ENCODE measurements around the gene EMILIN3. TPM values are rescaled to one million over a fixed set of nuclear protein-coding genes. Genes with fewer than 3 reads are reported as not detected.

EMILIN3 gene
- total RNA-seq, 1 donor from 2014 or later: 2.1 TPM

- no peak for DNase-seq (ENCODE audit: extremely low spot score, unreplicated experiment)
- H3K4me3 Mint-ChIP-seq (ENCODE audit: unreplicated experiment): no peak overlapping the region
- peaks cover 32% of the 10 kb centered on the region for H3K27me3 Mint-ChIP-seq (ENCODE audit: unreplicated experiment)
- peaks cover 2% of the 10 kb centered on the region for H3K36me3 Mint-ChIP-seq (ENCODE audit: unreplicated experiment)
- no peak for TF ChIP-seq CTCF (IDR thresholded peaks at IDR 0.05)
- H3K9me3 Mint-ChIP-seq (ENCODE audit: unreplicated experiment): peaks cover 6% of the 10 kb centered on the region
- peaks cover 14% of the 10 kb centered on the region for H3K4me1 Mint-ChIP-seq (ENCODE audit: unreplicated experiment)
- no peak overlapping the region for H3K27ac Mint-ChIP-seq (ENCODE audit: unreplicated experiment)
Measured at GRCh38 chr20:41373931-41374920, 7.6 kb upstream of the EMILIN3 start.

- TF ChIP-seq CTCF (IDR thresholded peaks at IDR 0.05): no peak
- Mint-ChIP-seq H3K27me3 (ENCODE audit: unreplicated experiment) (peaks cover 35% of the 10 kb centered on the region), H3K36me3 (ENCODE audit: unreplicated experiment) (peaks cover 2% of the 10 kb centered on the region), H3K27ac (ENCODE audit: unreplicated experiment) (no peak overlapping the region), H3K4me3 (ENCODE audit: unreplicated experiment) (no peak overlapping the region), H3K9me3 (ENCODE audit: unreplicated experiment) (peaks cover 6% of the 10 kb centered on the region), H3K4me1 (ENCODE audit: unreplicated experiment) (peaks cover 14% of the 10 kb centered on the region)
- no peak for DNase-seq (ENCODE audit: extremely low spot score, unreplicated experiment)
Measured at GRCh38 chr20:41373251-41373783, 6.7 kb upstream of the EMILIN3 start.

DNA sequence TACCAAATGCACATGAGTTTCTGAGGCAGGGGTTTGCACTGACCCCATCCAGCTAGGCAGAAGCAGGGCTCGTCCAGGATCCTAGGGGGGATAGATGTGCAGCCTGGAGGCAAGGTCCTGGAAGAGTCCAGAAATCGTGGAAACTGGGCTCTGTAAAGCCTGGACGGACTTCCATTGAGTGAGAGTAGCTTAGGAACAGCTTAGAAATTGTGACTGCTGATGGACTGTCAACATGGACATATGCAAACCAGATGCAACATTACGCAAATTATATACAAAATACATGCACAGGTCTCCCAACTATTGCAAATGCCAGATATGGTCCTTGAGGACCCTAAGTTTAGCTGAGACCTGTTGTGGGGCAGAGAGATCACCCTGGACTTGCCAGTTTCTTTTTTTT lies 4.8 kb upstream of the EMILIN3 start:
- no peak overlapping the region for H3K4me3 Mint-ChIP-seq (ENCODE audit: unreplicated experiment)
- H3K36me3 Mint-ChIP-seq (ENCODE audit: unreplicated experiment): peaks cover 2% of the 10 kb centered on the region
- TF ChIP-seq CTCF (IDR thresholded peaks at IDR 0.05): no peak
- H3K4me1 Mint-ChIP-seq (ENCODE audit: unreplicated experiment): peaks cover 19% of the 10 kb centered on the region
- no peak overlapping the region for H3K27ac Mint-ChIP-seq (ENCODE audit: unreplicated experiment)
- H3K9me3 Mint-ChIP-seq (ENCODE audit: unreplicated experiment): peaks cover 6% of the 10 kb centered on the region
- no peak for DNase-seq (ENCODE audit: extremely low spot score, unreplicated experiment)
- peaks cover 27% of the 10 kb centered on the region for H3K27me3 Mint-ChIP-seq (ENCODE audit: unreplicated experiment)

- peaks cover 6% of the 10 kb centered on the region for H3K9me3 Mint-ChIP-seq (ENCODE audit: unreplicated experiment)
- TF ChIP-seq CTCF (IDR thresholded peaks at IDR 0.05): no peak
- peaks cover 22% of the 10 kb centered on the region for H3K4me1 Mint-ChIP-seq (ENCODE audit: unreplicated experiment)
- H3K4me3 Mint-ChIP-seq (ENCODE audit: unreplicated experiment): no peak overlapping the region
- no peak for DNase-seq (ENCODE audit: extremely low spot score, unreplicated experiment)
- H3K27me3 Mint-ChIP-seq (ENCODE audit: unreplicated experiment): peaks cover 28% of the 10 kb centered on the region
- H3K27ac Mint-ChIP-seq (ENCODE audit: unreplicated experiment): no peak overlapping the region
- H3K36me3 Mint-ChIP-seq (ENCODE audit: unreplicated experiment): peaks cover 2% of the 10 kb centered on the region
Measured at GRCh38 chr20:41370176-41370575, 3.6 kb upstream of the EMILIN3 start.

GRCh38 chr20:41369673-41370072 lies 3.1 kb upstream of the EMILIN3 start:
- TF ChIP-seq CTCF (IDR thresholded peaks at IDR 0.05): no peak
- peaks cover 6% of the 10 kb centered on the region for H3K9me3 Mint-ChIP-seq (ENCODE audit: unreplicated experiment)
- no peak for DNase-seq (ENCODE audit: extremely low spot score, unreplicated experiment)
- H3K36me3 Mint-ChIP-seq (ENCODE audit: unreplicated experiment): peaks cover 2% of the 10 kb centered on the region
- H3K4me3 Mint-ChIP-seq (ENCODE audit: unreplicated experiment): no peak overlapping the region
- H3K27ac Mint-ChIP-seq (ENCODE audit: unreplicated experiment): no peak overlapping the region
- peaks cover 30% of the 10 kb centered on the region for H3K27me3 Mint-ChIP-seq (ENCODE audit: unreplicated experiment)
- H3K4me1 Mint-ChIP-seq (ENCODE audit: unreplicated experiment): peaks cover 22% of the 10 kb centered on the region

Data from osteocyte (in vitro differentiated cells).